GM18526 (cell line): ENCODE measurements around the gene PRKCE.

Source experiments
- POLR2A ChIP-seq: IDR thresholded peaks from 3 replicates; pipeline ENCODE4 v1.6.1; 2011; ENCODE audit not compliant: insufficient read length; ENCODE audit errors: extremely low read depth

The PRKCE gene

GRCh38 chr2:45840481-45840880, 189.0 kb downstream of the PRKCE start:
- no peak for TF ChIP-seq POLR2A

- TF ChIP-seq POLR2A, result no peak
Observed at GRCh38 chr2:45841752-45842407, 190.4 kb downstream of the PRKCE start.

GRCh38 chr2:45843136-45843535, 191.7 kb downstream of the PRKCE start:
- no peak for TF ChIP-seq POLR2A

- TF ChIP-seq POLR2A, result no peak
Observed at GRCh38 chr2:45844796-45845457, 193.5 kb downstream of the PRKCE start.

GRCh38 chr2:45845566-45845965, 194.1 kb downstream of the PRKCE start:
- no peak for TF ChIP-seq POLR2A

- no peak for TF ChIP-seq POLR2A
Observed at GRCh38 chr2:45849491-45850283, 198.2 kb downstream of the PRKCE start.

GRCh38 chr2:45850558-45850957, 199.1 kb downstream of the PRKCE start:
- no peak for TF ChIP-seq POLR2A

GRCh38 chr2:45851111-45851510, 199.6 kb downstream of the PRKCE start:
- TF ChIP-seq POLR2A, result no peak

GRCh38 chr2:45851576-45852304, 200.3 kb downstream of the PRKCE start:
- TF ChIP-seq POLR2A, result no peak

- TF ChIP-seq POLR2A, result no peak
Observed at GRCh38 chr2:45852450-45853150, 201.1 kb downstream of the PRKCE start.

- TF ChIP-seq POLR2A, result no peak
Observed at GRCh38 chr2:45855374-45855773, 203.9 kb downstream of the PRKCE start.

GRCh38 chr2:45856391-45857274, 205.2 kb downstream of the PRKCE start:
- TF ChIP-seq POLR2A, result no peak

- no peak for TF ChIP-seq POLR2A
Observed at GRCh38 chr2:45857275-45857609, 205.8 kb downstream of the PRKCE start.

- no peak for TF ChIP-seq POLR2A
Observed at GRCh38 chr2:45857867-45858520, 206.5 kb downstream of the PRKCE start.

GRCh38 chr2:45859682-45860081, 208.2 kb downstream of the PRKCE start:
- TF ChIP-seq POLR2A, result no peak
